Natural killer cell treated with Interleukin-12 subunit alpha and Interleukin-12 subunit beta and Interleukin-15 and Interleukin-18, amount 100 ng/mL, for 72 hours (primary cell): ENCODE data around the gene RIMS4. TPM values are rescaled to one million over a fixed set of nuclear protein-coding genes. Genes with fewer than 3 reads are reported as not detected.

ENCODE experiments used
- ATAC-seq, 2 donors: fragments of 150-1000 bp; cut with Tn5 transposase in 1 of 2; sonication (Bioruptor Pico), chemical (Tn5 transposase) in 1 of 2; 2 replicates each; pipeline ENCODE4 v1.10.0; 2021
- DNase-seq: peaks from one replicate; pipeline ENCODE4 v3.0.0; 2022; ENCODE audit warnings: low spot score
- H3K27ac Mint-ChIP-seq, 2 donors: 1 replicate in 1 of 2; 2 replicates in 1 of 2; pipeline ENCODE4 v1.8.0; 2022; ENCODE audit warnings: mixed read lengths in 2 of 2, mild to moderate bottlenecking in 1 of 2, moderate library complexity in 1 of 2
- H3K27me3 Mint-ChIP-seq, 2 donors: 1 replicate in 1 of 2; 2 replicates in 1 of 2; pipeline ENCODE4 v1.8.0; 2022; ENCODE audit warnings: mixed read lengths in 2 of 2
- H3K36me3 Mint-ChIP-seq: one replicate; pipeline ENCODE4 v1.8.0; 2022; ENCODE audit warnings: mixed read lengths
- H3K4me1 Mint-ChIP-seq, 2 donors: 1 replicate in 1 of 2; 2 replicates in 1 of 2; pipeline ENCODE4 v1.8.0; 2022; ENCODE audit warnings: low read depth in 2 of 2, mixed read lengths in 2 of 2, mild to moderate bottlenecking in 1 of 2
- H3K4me3 Mint-ChIP-seq: one replicate; pipeline ENCODE4 v1.8.0; 2022; ENCODE audit warnings: mixed read lengths
- H3K9me3 Mint-ChIP-seq: 2 replicates; pipeline ENCODE4 v1.8.0; 2022; ENCODE audit warnings: mixed read lengths
- total RNA-seq, 2 donors: library from RNA; stranded (reverse); gene quantifications; one replicate each; pipeline ENCODE4 v1.2.3, GENCODE V29; 2022

Gene RIMS4
- total RNA-seq, 2 donors from 2014 or later: not detected

GRCh38 chr20:44730441-44730840 lies 79.9 kb downstream of the RIMS4 start:
- H3K27ac Mint-ChIP-seq: no peak overlapping the region
- ATAC-seq: no peak
- peaks cover 0 to 6% of the 10 kb centered on the region in 2 donors for H3K27me3 Mint-ChIP-seq
- no peaks in the 10 kb centered on the region for H3K36me3 Mint-ChIP-seq
- H3K4me1 Mint-ChIP-seq: peaks cover 0 to 5% of the 10 kb centered on the region in 2 donors
- no peak overlapping the region for H3K4me3 Mint-ChIP-seq
- DNase-seq: no peak
- no peaks in the 10 kb centered on the region for H3K9me3 Mint-ChIP-seq

GRCh38 chr20:44728801-44729443 lies 81.4 kb downstream of the RIMS4 start:
- H3K27ac Mint-ChIP-seq: no peak overlapping the region
- H3K36me3 Mint-ChIP-seq: no peaks in the 10 kb centered on the region
- no peak overlapping the region for H3K4me3 Mint-ChIP-seq
- no peaks in the 10 kb centered on the region for H3K9me3 Mint-ChIP-seq
- no peak for ATAC-seq
- no peak for DNase-seq
- peaks cover 0 to 4% of the 10 kb centered on the region in 2 donors for H3K27me3 Mint-ChIP-seq
- H3K4me1 Mint-ChIP-seq: peaks cover 0 to 5% of the 10 kb centered on the region in 2 donors

- Mint-ChIP-seq H3K9me3 (no peaks in the 10 kb centered on the region), H3K4me1 (peaks cover 4 to 7% of the 10 kb centered on the region in 2 donors), H3K36me3 (no peaks in the 10 kb centered on the region), H3K27me3 (peaks cover 0 to 8% of the 10 kb centered on the region in 2 donors), H3K27ac (no peak overlapping the region), H3K4me3 (no peak overlapping the region)
- ATAC-seq: no peak
- DNase-seq: no peak
Measured at GRCh38 chr20:44727651-44728050, 82.7 kb downstream of the RIMS4 start.

GRCh38 chr20:44727039-44727438 lies 83.3 kb downstream of the RIMS4 start:
- Mint-ChIP-seq H3K9me3 (no peaks in the 10 kb centered on the region), H3K27me3 (peaks cover 0 to 9% of the 10 kb centered on the region in 2 donors), H3K36me3 (no peaks in the 10 kb centered on the region), H3K27ac (no peak overlapping the region), H3K4me1 (peaks cover 5 to 8% of the 10 kb centered on the region in 2 donors), H3K4me3 (no peak overlapping the region)
- peak in 1 of 2 donors; percentile 26 for ATAC-seq
- DNase-seq: no peak

- H3K9me3 Mint-ChIP-seq: no peaks in the 10 kb centered on the region
- H3K36me3 Mint-ChIP-seq: no peaks in the 10 kb centered on the region
- no peak for DNase-seq
- no peak overlapping the region for H3K27ac Mint-ChIP-seq
- no peak overlapping the region for H3K4me3 Mint-ChIP-seq
- H3K4me1 Mint-ChIP-seq: peaks cover 5 to 12% of the 10 kb centered on the region in 2 donors
- peaks cover 0 to 9% of the 10 kb centered on the region in 2 donors for H3K27me3 Mint-ChIP-seq
- ATAC-seq: no peak
Measured at GRCh38 chr20:44725837-44726236, 84.5 kb downstream of the RIMS4 start.

GRCh38 chr20:44724423-44725091 lies 85.8 kb downstream of the RIMS4 start:
- no peaks in the 10 kb centered on the region for H3K36me3 Mint-ChIP-seq
- no peaks in the 10 kb centered on the region for H3K9me3 Mint-ChIP-seq
- H3K27me3 Mint-ChIP-seq: peaks cover 0 to 13% of the 10 kb centered on the region in 2 donors
- ATAC-seq: peak in 1 of 2 donors; percentile 6
- no peak overlapping the region for H3K4me3 Mint-ChIP-seq
- H3K4me1 Mint-ChIP-seq: peaks cover 5 to 15% of the 10 kb centered on the region in 2 donors
- no peak overlapping the region for H3K27ac Mint-ChIP-seq
- no peak for DNase-seq

- H3K9me3 Mint-ChIP-seq: no peaks in the 10 kb centered on the region
- H3K27me3 Mint-ChIP-seq: peaks cover 0 to 12% of the 10 kb centered on the region in 2 donors
- H3K4me3 Mint-ChIP-seq: no peak overlapping the region
- no peaks in the 10 kb centered on the region for H3K36me3 Mint-ChIP-seq
- ATAC-seq: no peak
- DNase-seq: no peak
- H3K27ac Mint-ChIP-seq: peak overlapping the region in 1 of 2 donors; percentile 43
- peaks cover 5 to 15% of the 10 kb centered on the region in 2 donors for H3K4me1 Mint-ChIP-seq
Measured at GRCh38 chr20:44723798-44724362, 86.5 kb downstream of the RIMS4 start.

- no peak overlapping the region for H3K4me3 Mint-ChIP-seq
- H3K27me3 Mint-ChIP-seq: peaks cover 0 to 9% of the 10 kb centered on the region in 2 donors
- H3K27ac Mint-ChIP-seq: peak overlapping the region in 1 of 2 donors; percentile 43
- no peaks in the 10 kb centered on the region for H3K9me3 Mint-ChIP-seq
- ATAC-seq (no peak), DNase-seq (no peak)
- peaks cover 5 to 15% of the 10 kb centered on the region in 2 donors for H3K4me1 Mint-ChIP-seq
- no peaks in the 10 kb centered on the region for H3K36me3 Mint-ChIP-seq
Measured at GRCh38 chr20:44723391-44723790, 87.0 kb downstream of the RIMS4 start.

GRCh38 chr20:44722990-44723389 lies 87.4 kb downstream of the RIMS4 start:
- DNase-seq (no peak), ATAC-seq (no peak)
- Mint-ChIP-seq H3K27me3 (peaks cover 0 to 9% of the 10 kb centered on the region in 2 donors), H3K4me3 (no peak overlapping the region), H3K27ac (peak overlapping the region in 1 of 2 donors; percentile 17), H3K36me3 (no peaks in the 10 kb centered on the region), H3K9me3 (no peaks in the 10 kb centered on the region), H3K4me1 (peaks cover 5 to 15% of the 10 kb centered on the region in 2 donors)

- Mint-ChIP-seq H3K4me1 (peaks cover 5 to 15% of the 10 kb centered on the region in 2 donors), H3K9me3 (no peaks in the 10 kb centered on the region), H3K36me3 (no peaks in the 10 kb centered on the region), H3K4me3 (no peak overlapping the region), H3K27ac (no peak overlapping the region), H3K27me3 (peaks cover 0 to 9% of the 10 kb centered on the region in 2 donors)
- no peak for DNase-seq
- ATAC-seq: no peak
Measured at GRCh38 chr20:44721785-44722054, 88.6 kb downstream of the RIMS4 start.

GRCh38 chr20:44720997-44721784 lies 89.2 kb downstream of the RIMS4 start:
- peaks cover 0 to 9% of the 10 kb centered on the region in 2 donors for H3K27me3 Mint-ChIP-seq
- H3K4me1 Mint-ChIP-seq: peaks cover 5 to 15% of the 10 kb centered on the region in 2 donors

GRCh38 chr20:44720621-44720996 lies 89.7 kb downstream of the RIMS4 start:
- Mint-ChIP-seq H3K4me3 (no peak overlapping the region), H3K27ac (no peak overlapping the region), H3K4me1 (peaks cover 5 to 15% of the 10 kb centered on the region in 2 donors), H3K9me3 (no peaks in the 10 kb centered on the region), H3K27me3 (peaks cover 0 to 9% of the 10 kb centered on the region in 2 donors), H3K36me3 (no peaks in the 10 kb centered on the region)
- ATAC-seq (no peak), DNase-seq (no peak)

More at GRCh38 chr20:44720997-44721784, 89.2 kb downstream of the RIMS4 start:
- no peak overlapping the region for H3K4me3 Mint-ChIP-seq
- H3K9me3 Mint-ChIP-seq: no peaks in the 10 kb centered on the region
- DNase-seq (no peak), ATAC-seq (no peak)
- no peaks in the 10 kb centered on the region for H3K36me3 Mint-ChIP-seq
- H3K27ac Mint-ChIP-seq: no peak overlapping the region

GRCh38 chr20:44719841-44720240 lies 90.5 kb downstream of the RIMS4 start:
- ATAC-seq (peak in 1 of 2 donors; percentile 10), DNase-seq (no peak)
- H3K36me3 Mint-ChIP-seq: no peaks in the 10 kb centered on the region
- H3K4me1 Mint-ChIP-seq: peaks cover 5 to 15% of the 10 kb centered on the region in 2 donors
- no peaks in the 10 kb centered on the region for H3K9me3 Mint-ChIP-seq
- no peak overlapping the region for H3K4me3 Mint-ChIP-seq
- no peak overlapping the region for H3K27ac Mint-ChIP-seq
- H3K27me3 Mint-ChIP-seq: peaks cover 0 to 9% of the 10 kb centered on the region in 2 donors
